Smooth muscle cell (in vitro differentiated cells): ENCODE data around the gene TNFRSF17. TPM values are rescaled to one million over a fixed set of nuclear protein-coding genes. Genes with fewer than 3 reads are reported as not detected.
A peak's percentile ranks its signal among the peaks of the same experiment; 100 is the strongest.
"Not testable (repeated sequence)": the region's sequence is repeated elsewhere in the genome, so short reads cannot be mapped to it uniquely, and the experiment has no call there.

Experiments
- DNase-seq: peaks from one replicate; lab custom pipeline; 2025; ENCODE audit not compliant: unreplicated experiment; lab: John Stamatoyannopoulos, UW
- H2AFZ ChIP-seq: fragments of 200-600 bp; sonication (generic); 2 replicates; pipeline ENCODE4 v1.6.0; 2016; ENCODE audit warnings: antibody characterized with exemption, low read depth, mild to moderate bottlenecking
- H3F3A ChIP-seq: fragments of 200-600 bp; sonication (generic); 2 replicates; pipeline ENCODE4 v1.6.0; 2017; ENCODE audit warnings: antibody characterized with exemption, low read depth
- H3K27ac ChIP-seq: fragments of 200-600 bp; sonication (generic); 2 replicates; pipeline ENCODE4 v1.5.1; 2016; ENCODE audit warnings: low read depth, mild to moderate bottlenecking
- H3K27me3 ChIP-seq: fragments of 200-600 bp; sonication (generic); 2 replicates; pipeline ENCODE4 v1.6.1; 2016; ENCODE audit warnings: low read depth, mild to moderate bottlenecking
- H3K36me3 ChIP-seq: fragments of 200-600 bp; sonication (generic); 2 replicates; pipeline ENCODE4 v1.5.1; 2016; ENCODE audit warnings: low read depth
- H3K4me1 ChIP-seq: fragments of 200-600 bp; sonication (generic); 2 replicates; pipeline ENCODE4 v1.5.1; 2016; ENCODE audit warnings: low read depth
- H3K4me2 ChIP-seq: fragments of 200-600 bp; sonication (generic); 2 replicates; pipeline ENCODE4 v1.6.0; 2016; ENCODE audit warnings: mild to moderate bottlenecking
- H3K4me3 ChIP-seq: fragments of 200-600 bp; sonication (generic); 2 replicates; pipeline ENCODE4 v1.5.1; 2016; ENCODE audit warnings: mild to moderate bottlenecking
- H3K79me2 ChIP-seq: fragments of 200-600 bp; sonication (generic); 2 replicates; pipeline ENCODE4 v1.6.0; 2016; ENCODE audit warnings: low read depth, mild to moderate bottlenecking
- H3K9ac ChIP-seq: fragments of 200-600 bp; sonication (generic); 2 replicates; pipeline ENCODE4 v1.6.0; 2016; ENCODE audit warnings: low read depth
- H3K9me3 ChIP-seq: fragments of 200-600 bp; sonication (generic); replicated peaks from 2 replicates; pipeline ENCODE4 v1.5.1; 2016; ENCODE audit warnings: low read depth
- H4K20me1 ChIP-seq: fragments of 200-600 bp; sonication (generic); 2 replicates; pipeline ENCODE4 v1.6.0; 2016; ENCODE audit warnings: low read depth
- WGBS: methylation state at CpG from one replicate; pipeline ENCODE4 v1.1.7; 2016; ENCODE audit warnings: low lambda C conversion rate; 5-methylcytosine and 5-hydroxymethylcytosine counted together
- polyA plus RNA-seq: library from polyadenylated mRNA; unstranded; fragments of >200 nt; fragmentation: Nextera tagmentation; extraction: Ambion mirVana; gene quantifications from 2 replicates; pipeline ENCODE4 v1.2.1, GENCODE V29; 2016
- total RNA-seq: library from RNA; depleted of rRNA; stranded (reverse); fragments of >200 nt; gene quantifications from 2 replicates; pipeline ENCODE4 v1.2.3, GENCODE V29; 2014
- TF ChIP-seq, protein P1 (sequence below): fragments of 200-600 bp; sonication (generic); IDR thresholded peaks from 2 replicates; pipeline ENCODE4 v1.5.1; 2017; ENCODE audit warnings: borderline replicate concordance, mild to moderate bottlenecking, antibody characterized with exemption; ENCODE audit not compliant: insufficient read depth, poor library complexity, severe bottlenecking

TNFRSF17 gene
- total and polyA plus RNA-seq, 2 experiments from 2014 or later, result not detected

GRCh38 chr16:11941945-11942344 lies 23.1 kb upstream of the TNFRSF17 start, which contains the start of gene NPIPB2:
NPIPB2 (minus strand) TSS chr16:11942045; CDS start chr16:11942045, 0 bp downstream.
- not testable (repeated sequence) for H3K9ac ChIP-seq, H4K20me1 ChIP-seq, H3K36me3 ChIP-seq, H3K27me3 ChIP-seq, H3K79me2 ChIP-seq, H3K4me2 ChIP-seq, H2AFZ ChIP-seq, H3F3A ChIP-seq, H3K27ac ChIP-seq, H3K4me1 ChIP-seq, H3K4me3 ChIP-seq, H3K9me3 ChIP-seq, DNase-seq
- WGBS, result 94% methylated on average over 4 of the region's 4 CpGs

- Histone ChIP-seq H3K79me2 (no peaks in the 10 kb centered on the region), H3K9ac (no peak overlapping the region), H4K20me1 (no peaks in the 10 kb centered on the region), H3K4me1 (no peaks in the 10 kb centered on the region), H3K9me3 (no peaks in the 10 kb centered on the region), H3K4me2 (no peak overlapping the region), H3K36me3 (no peaks in the 10 kb centered on the region), H3K4me3 (no peak overlapping the region), H2AFZ (no peak overlapping the region), H3K27ac (no peak overlapping the region), H3F3A (no peaks in the 10 kb centered on the region), H3K27me3 (no peaks in the 10 kb centered on the region)
- no peak for DNase-seq
- TF ChIP-seq, protein P1, sequence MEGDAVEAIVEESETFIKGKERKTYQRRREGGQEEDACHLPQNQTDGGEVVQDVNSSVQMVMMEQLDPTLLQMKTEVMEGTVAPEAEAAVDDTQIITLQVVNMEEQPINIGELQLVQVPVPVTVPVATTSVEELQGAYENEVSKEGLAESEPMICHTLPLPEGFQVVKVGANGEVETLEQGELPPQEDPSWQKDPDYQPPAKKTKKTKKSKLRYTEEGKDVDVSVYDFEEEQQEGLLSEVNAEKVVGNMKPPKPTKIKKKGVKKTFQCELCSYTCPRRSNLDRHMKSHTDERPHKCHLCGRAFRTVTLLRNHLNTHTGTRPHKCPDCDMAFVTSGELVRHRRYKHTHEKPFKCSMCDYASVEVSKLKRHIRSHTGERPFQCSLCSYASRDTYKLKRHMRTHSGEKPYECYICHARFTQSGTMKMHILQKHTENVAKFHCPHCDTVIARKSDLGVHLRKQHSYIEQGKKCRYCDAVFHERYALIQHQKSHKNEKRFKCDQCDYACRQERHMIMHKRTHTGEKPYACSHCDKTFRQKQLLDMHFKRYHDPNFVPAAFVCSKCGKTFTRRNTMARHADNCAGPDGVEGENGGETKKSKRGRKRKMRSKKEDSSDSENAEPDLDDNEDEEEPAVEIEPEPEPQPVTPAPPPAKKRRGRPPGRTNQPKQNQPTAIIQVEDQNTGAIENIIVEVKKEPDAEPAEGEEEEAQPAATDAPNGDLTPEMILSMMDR, result no peak
- WGBS, result 70% methylated on average over 3 of the region's 3 CpGs
Observed at GRCh38 chr16:11946433-11946832, 18.6 kb upstream of the TNFRSF17 start.

GRCh38 chr16:11948819-11949218 lies 16.2 kb upstream of the TNFRSF17 start:
- Histone ChIP-seq H3K36me3 (no peaks in the 10 kb centered on the region), H3K9me3 (no peaks in the 10 kb centered on the region), H3K4me2 (no peak overlapping the region), H3K4me1 (no peaks in the 10 kb centered on the region), H3K79me2 (no peaks in the 10 kb centered on the region), H2AFZ (no peak overlapping the region), H3K27me3 (no peaks in the 10 kb centered on the region), H3K9ac (no peak overlapping the region), H3K27ac (no peak overlapping the region), H3F3A (no peaks in the 10 kb centered on the region), H3K4me3 (no peak overlapping the region), H4K20me1 (no peaks in the 10 kb centered on the region)
- 88% methylated on average over 5 of the region's 5 CpGs for WGBS
- TF ChIP-seq, protein P1, result no peak
- no peak for DNase-seq

- Histone ChIP-seq H3K9me3 (no peaks in the 10 kb centered on the region), H3K4me2 (no peak overlapping the region), H4K20me1 (no peaks in the 10 kb centered on the region), H3K79me2 (no peaks in the 10 kb centered on the region), H3K27ac (no peak overlapping the region), H3K4me1 (no peaks in the 10 kb centered on the region), H3K4me3 (no peak overlapping the region), H3K9ac (no peak overlapping the region), H2AFZ (no peak overlapping the region), H3F3A (no peaks in the 10 kb centered on the region), H3K36me3 (no peaks in the 10 kb centered on the region), H3K27me3 (no peaks in the 10 kb centered on the region)
- DNase-seq, result no peak
- 15% methylated on average over 4 of the region's 4 CpGs for WGBS
- TF ChIP-seq, protein P1, result peak; percentile 37
Observed at GRCh38 chr16:11949527-11949926, 15.5 kb upstream of the TNFRSF17 start.
